SK-N-SH (cell line): Measurements from ENCODE around the gene ZNF592. TPM values are rescaled to one million over a fixed set of nuclear protein-coding genes. Genes with fewer than 3 reads are reported as not detected.

Experiments
- CTCF ChIA-PET: fragments of 300-600, 350-600 bp; formaldehyde crosslinking; extraction: SDS; loops from one replicate; lab custom pipeline; 2021; lab: Yijun Ruan, JAX
- POLR2A ChIA-PET: fragments of 350-600 bp; sonication (Branson Sonifier 250); formaldehyde crosslinking; extraction: SDS; loops from one replicate; lab custom pipeline; 2020; ENCODE audit warnings: antibody characterized with exemption, inconsistent platforms; lab: Yijun Ruan, JAX
- DNase-seq: peaks from one replicate; pipeline ENCODE4 v3.0.0; 2012
- H2AFZ ChIP-seq: fragments of 200-600 bp; sonication (generic); 2 replicates; pipeline ENCODE4 v1.8.1; 2016; ENCODE audit warnings: antibody characterized with exemption, mild to moderate bottlenecking, low read depth
- H3F3A ChIP-seq: fragments of 200-600 bp; sonication (generic); replicated peaks from 2 replicates; pipeline ENCODE3; 2016; ENCODE audit warnings: antibody characterized with exemption, mild to moderate bottlenecking; ENCODE audit not compliant: insufficient read depth
- H3K27ac ChIP-seq, 2 experiments: fragments of 200-500 bp in 1 of 2; fragments of 200-600 bp in 1 of 2; sonication (Bioruptor generic) in 1 of 2; sonication (generic), shearing (Covaris generic) in 1 of 2; 2 replicates each; pipeline versions ENCODE4 v1.5.1 to v1.6.1; 2014 to 2016; ENCODE audit warnings: low read depth in 2 of 2, inconsistent platforms in 1 of 2, low read length in 1 of 2, mild to moderate bottlenecking in 1 of 2, mixed read lengths in 1 of 2
- H3K27me3 ChIP-seq: fragments of 200-600 bp; sonication (generic), shearing (Covaris generic); 2 replicates; pipeline ENCODE4 v1.6.1; 2016; ENCODE audit warnings: mixed run types; ENCODE audit not compliant: insufficient read depth
- H3K36me3 ChIP-seq, 2 experiments: fragments of 200-500 bp in 1 of 2; fragments of 200-600 bp in 1 of 2; sonication (Bioruptor generic) in 1 of 2; sonication (generic) in 1 of 2; replicated peaks in 1 of 2; 2 replicates each; pipeline versions ENCODE3 to v1.5.1; 2014 to 2016; ENCODE audit warnings: low read length in 1 of 2, mild to moderate bottlenecking in 1 of 2; ENCODE audit not compliant: insufficient read depth in 2 of 2, control insufficient read depth in 1 of 2
- H3K4me1 ChIP-seq, 2 experiments: fragments of 200-500 bp in 1 of 2; fragments of 200-600 bp in 1 of 2; sonication (Bioruptor generic) in 1 of 2; sonication (generic), shearing (Covaris generic) in 1 of 2; 2 replicates each; pipeline versions ENCODE4 v1.5.1 to v1.6.1; 2014 to 2016; ENCODE audit warnings: low read depth in 1 of 2, low read length in 1 of 2, mixed run types in 1 of 2; ENCODE audit not compliant: insufficient read depth in 2 of 2, control insufficient read depth in 1 of 2
- H3K4me2 ChIP-seq: fragments of 200-600 bp; sonication (generic), shearing (Covaris generic); 2 replicates; pipeline ENCODE4 v1.6.1; 2017; ENCODE audit warnings: mixed run types
- H3K4me3 ChIP-seq, 2 experiments: fragments of 200-500 bp in 1 of 2; fragments of 200-600 bp in 1 of 2; sonication (Bioruptor generic) in 1 of 2; sonication (generic), shearing (Covaris generic) in 1 of 2; 2 replicates each; pipeline versions ENCODE4 v1.5.1 to v1.8.1; 2014 to 2016; ENCODE audit warnings: low read depth in 2 of 2, inconsistent platforms in 1 of 2, low read length in 1 of 2, mild to moderate bottlenecking in 1 of 2, mixed read lengths in 1 of 2, moderate library complexity in 1 of 2
- H3K79me2 ChIP-seq: fragments of 200-600 bp; sonication (generic); 2 replicates; pipeline ENCODE4 v1.8.1; 2017; ENCODE audit warnings: mild to moderate bottlenecking; ENCODE audit not compliant: insufficient read depth
- H3K9ac ChIP-seq: fragments of 200-600 bp; sonication (generic); 2 replicates; pipeline ENCODE4 v1.6.1; 2017; ENCODE audit warnings: mixed run types
- H3K9me2 ChIP-seq: fragments of 200-600 bp; sonication (generic); 2 replicates; pipeline ENCODE4 v1.6.1; 2017; ENCODE audit warnings: mixed run types
- H3K9me3 ChIP-seq: fragments of 200-600 bp; sonication (generic); 2 replicates; pipeline ENCODE4 v1.6.1; 2017; ENCODE audit warnings: mixed run types, mild to moderate bottlenecking, moderate library complexity
- H4K20me1 ChIP-seq: fragments of 200-600 bp; sonication (generic); 2 replicates; pipeline ENCODE4 v1.6.1; 2017; ENCODE audit warnings: mild to moderate bottlenecking, mixed run types; ENCODE audit not compliant: insufficient read depth
- FOSL2 ChIP-seq: IDR thresholded peaks from 2 replicates; pipeline ENCODE4 v1.4.0; 2012; ENCODE audit warnings: low read depth, mild to moderate bottlenecking, moderate library complexity, borderline replicate concordance
- FOXJ3 ChIP-seq: sonication (generic); formaldehyde crosslinking; IDR thresholded peaks from 2 replicates; pipeline ENCODE4 v1.5.1; 2020; ENCODE audit warnings: mild to moderate bottlenecking, missing genetic modification reagents
- GATA2 ChIP-seq: sonication (generic); formaldehyde crosslinking; IDR thresholded peaks from 2 replicates; pipeline ENCODE4 v1.5.0; 2020; ENCODE audit warnings: mild to moderate bottlenecking, missing genetic modification reagents
- IRF3 ChIP-seq: fragments of 150-350 bp; IDR thresholded peaks from 2 replicates; pipeline ENCODE4 v1.6.1; 2016; ENCODE audit warnings: mild to moderate bottlenecking, low read depth, low read length
- MAX ChIP-seq: IDR thresholded peaks from 2 replicates; pipeline ENCODE4 v1.4.0; 2012; ENCODE audit warnings: low read depth
- RAD21 ChIP-seq: IDR thresholded peaks from 2 replicates; pipeline ENCODE4 v1.6.1; 2012; ENCODE audit warnings: mild to moderate bottlenecking, low read length
- RFX5 ChIP-seq: IDR thresholded peaks from 2 replicates; pipeline ENCODE4 v1.6.1; 2012; ENCODE audit warnings: mild to moderate bottlenecking, improper control_type of control experiment, low read length
- TAF1 ChIP-seq: IDR thresholded peaks from 2 replicates; pipeline ENCODE4 v1.6.1; 2012; ENCODE audit warnings: low read depth, mild to moderate bottlenecking, low read length, moderate library complexity, borderline replicate concordance
- WGBS: methylation state at CpG from one replicate; pipeline ENCODE4 v1.1.6; 2017; ENCODE audit warnings: low lambda C conversion rate; 5-methylcytosine and 5-hydroxymethylcytosine counted together
- polyA plus RNA-seq, 3 experiments: library from polyadenylated mRNA; depleted of rRNA; stranded (reverse); fragments of >200 nt; gene quantifications; 2 replicates each; pipeline ENCODE4 v1.2.3, GENCODE V29; 2012

ZNF592 gene
- polyA plus RNA-seq, 1 of the 3 experiments (the other 2 are of a cell fraction), result 8.0 TPM

GRCh38 chr15:84842781-84843180 is 94.4 kb downstream of the ZNF592 start:
- Histone ChIP-seq H3K36me3 (no peaks in the 10 kb centered on the region), H3K9me2 (no peaks in the 10 kb centered on the region), H3F3A (no peaks in the 10 kb centered on the region), H3K4me3 (no peak overlapping the region), H3K79me2 (no peaks in the 10 kb centered on the region), H4K20me1 (no peaks in the 10 kb centered on the region), H3K4me2 (no peak overlapping the region), H3K27ac (no peak overlapping the region), H3K4me1 (peaks cover 11 to 14% of the 10 kb centered on the region in 2 experiments; a peak in 3 of 4 replicates), H3K27me3 (no peaks in the 10 kb centered on the region), H3K9ac (no peak overlapping the region), H3K9me3 (peaks cover 17% of the 10 kb centered on the region; the same call in 1 of the 2 replicates), H2AFZ (no peak overlapping the region)
- DNase-seq, result no peak
- WGBS, result 100% methylated on average over 1 of the region's 1 CpG
- POLR2A ChIA-PET, result no interaction called here
- TF ChIP-seq TAF1 (no peak), GATA2 (no peak), IRF3 (no peak), FOSL2 (no peak), RAD21 (no peak)
- CTCF ChIA-PET, result interaction anchor here (4.2 kb wide), 1 partner anchor 11 kb away, joined by 38 read pairs; no protein-coding TSS in a partner anchor

GRCh38 chr15:84844964-84845363 is 96.6 kb downstream of the ZNF592 start:
- Histone ChIP-seq H3K4me1 (peaks cover 11 to 13% of the 10 kb centered on the region in 2 experiments; a peak in 3 of 4 replicates), H3F3A (no peaks in the 10 kb centered on the region), H3K27ac (no peak overlapping the region), H3K36me3 (no peaks in the 10 kb centered on the region), H3K9ac (no peak overlapping the region), H3K4me2 (no peak overlapping the region), H3K4me3 (no peak overlapping the region), H2AFZ (no peak overlapping the region), H3K9me2 (no peaks in the 10 kb centered on the region), H4K20me1 (no peaks in the 10 kb centered on the region), H3K79me2 (no peaks in the 10 kb centered on the region), H3K27me3 (no peaks in the 10 kb centered on the region), H3K9me3 (peaks cover 23% of the 10 kb centered on the region; the same call in 1 of the 2 replicates)
- POLR2A ChIA-PET, result no interaction called here
- WGBS, result 47% methylated on average over 2 of the region's 2 CpGs
- no peak for TF ChIP-seq RFX5
- TF ChIP-seq FOXJ3 (CRISPR knock-in tag), result no peak
- TF ChIP-seq IRF3, result no peak
- TF ChIP-seq MAX, result no peak
- CTCF ChIA-PET, result interaction anchor here (0.7 to 4.2 kb wide), 11 partner anchors 9 to 182 kb away, joined by 3 to 38 read pairs (median 3); no protein-coding TSS in a partner anchor
- DNase-seq, result no peak
